DMS79 treated with DMSO at 0.1 percent for 48 hours (cell line): ENCODE measurements around the gene TMEM269.
A peak's percentile ranks its signal among the peaks of the same experiment; 100 is the strongest.
"Not testable (repeated sequence)": the region's sequence is repeated elsewhere in the genome, so short reads cannot be mapped to it uniquely, and the experiment has no call there.

Experiments
- DNase-seq: peaks from one replicate; lab custom pipeline; 2025; lab: John Stamatoyannopoulos, UW

The TMEM269 gene

DNA sequence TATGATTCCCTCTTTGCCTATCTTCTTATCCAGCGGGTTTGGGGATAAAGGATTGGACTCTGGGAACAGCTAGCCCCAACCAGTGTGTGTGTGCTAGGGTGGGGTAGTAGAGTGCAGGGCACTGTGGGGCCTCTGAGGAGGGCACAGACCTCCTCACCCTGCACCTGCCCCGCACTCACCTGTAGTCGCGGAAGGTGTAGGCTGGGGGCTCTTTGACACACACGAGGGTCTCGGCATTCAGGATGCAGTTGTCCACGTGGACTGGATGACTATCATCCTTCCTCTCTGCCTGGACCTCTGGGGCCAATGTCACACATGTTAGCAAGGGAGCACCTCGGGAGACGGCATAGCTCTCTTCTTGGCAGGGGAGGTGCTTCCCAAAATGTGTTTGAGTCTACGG is 36.8 kb upstream of the TMEM269 start:
- DNase-seq: no peak

- no peak for DNase-seq
These were observed 36.1 kb upstream of the TMEM269 start for GRCh38 chr1:42748461-42749410.

- no peak for DNase-seq
These were observed 34.8 kb upstream of the TMEM269 start for GRCh38 chr1:42750041-42750440.

DNA sequence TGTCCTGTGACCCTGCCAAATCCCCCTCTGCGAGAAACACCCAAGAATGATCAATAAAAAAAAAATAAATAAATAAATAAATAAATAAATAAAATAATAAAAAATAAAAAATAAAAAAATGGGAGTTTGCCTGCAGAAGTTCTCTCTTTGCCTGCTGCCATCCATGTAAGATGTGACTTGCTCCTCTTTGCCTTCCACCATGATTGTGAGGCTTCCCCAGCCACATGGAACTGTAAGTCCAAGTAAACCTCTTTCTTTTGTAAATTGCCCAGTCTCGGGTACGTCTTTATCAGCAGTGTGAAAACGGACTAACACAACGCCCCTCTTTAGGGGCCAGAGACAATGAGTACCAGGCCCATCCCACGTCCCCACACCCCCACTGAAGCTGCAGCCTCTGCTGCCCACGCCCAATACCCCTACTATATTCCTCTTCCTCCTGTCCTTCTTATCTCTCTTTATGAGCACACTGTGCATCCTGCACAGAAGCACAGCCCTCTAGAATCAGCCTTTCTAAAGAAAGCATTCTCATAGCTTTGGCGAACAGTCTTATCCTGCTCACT is 33.2 kb upstream of the TMEM269 start:
- DNase-seq: not testable (repeated sequence)

DNA sequence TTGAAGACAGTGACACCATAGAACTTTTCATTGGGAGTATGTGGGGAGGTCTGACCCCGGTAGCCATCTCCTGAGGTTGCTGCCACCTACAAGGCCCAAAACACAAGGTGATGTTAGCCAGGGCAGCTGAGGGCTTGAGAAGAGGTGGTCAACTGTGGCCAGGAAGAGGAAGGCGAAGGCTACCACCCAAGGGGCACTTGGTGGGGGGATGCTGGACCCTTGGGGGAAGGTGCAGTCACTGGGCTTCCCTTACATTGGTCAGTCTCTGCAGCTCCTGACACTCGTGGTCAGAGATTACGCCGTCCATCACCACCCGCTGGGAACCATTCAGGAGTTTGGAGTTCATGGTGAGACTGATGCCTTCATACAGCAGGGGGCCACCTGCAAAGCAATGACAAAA is 32.5 kb upstream of the TMEM269 start:
- DNase-seq: no peak

GRCh38 chr1:42753070-42753469 is 31.7 kb upstream of the TMEM269 start:
- no peak for DNase-seq

DNA sequence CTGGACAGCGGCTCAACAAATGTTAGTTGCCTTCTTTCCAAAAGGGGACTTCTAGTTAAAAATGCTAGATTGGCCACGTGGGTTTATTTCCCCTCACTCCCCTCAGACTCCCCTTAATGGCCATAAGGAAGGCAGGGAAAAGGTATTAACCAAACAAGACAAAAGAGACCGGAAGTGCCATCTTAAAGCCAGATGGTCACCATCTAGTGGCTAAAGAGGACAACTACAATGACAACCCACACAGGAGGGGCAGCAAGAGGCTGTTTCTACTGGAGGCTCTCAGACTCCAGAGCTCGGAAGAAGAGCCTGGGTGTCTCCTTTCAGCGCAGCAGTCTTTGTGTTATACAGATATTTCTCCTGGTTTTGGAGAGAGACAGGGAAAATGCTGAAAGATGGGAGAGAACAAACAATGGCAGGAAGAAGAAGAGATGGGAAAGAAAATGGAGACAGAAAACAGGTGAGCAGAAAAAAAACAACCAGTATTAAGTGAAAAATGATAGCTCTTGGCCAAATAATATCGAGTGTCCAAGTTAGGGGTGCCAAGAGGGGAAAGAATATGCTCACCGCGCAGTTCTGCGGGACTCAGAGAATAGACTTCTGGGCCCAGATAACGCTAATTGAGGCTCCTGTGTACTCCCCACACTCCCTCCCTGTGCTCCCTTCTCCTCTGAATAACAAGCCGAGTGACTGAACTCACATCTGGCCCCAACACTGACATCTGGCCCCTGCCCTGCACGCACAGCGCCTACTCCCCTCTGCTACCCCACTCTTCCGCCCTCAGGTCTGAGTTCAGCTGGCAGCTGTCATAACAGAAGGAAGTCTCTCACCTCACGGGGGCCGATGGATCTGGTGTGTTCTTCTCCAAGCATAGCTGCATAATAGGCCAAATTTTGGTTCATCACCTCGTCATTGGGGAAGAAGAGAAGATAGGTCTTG is 27.6 kb upstream of the TMEM269 start:
- peak; percentile 32 for DNase-seq

GRCh38 chr1:42757892-42758275 is 26.9 kb upstream of the TMEM269 start:
- no peak for DNase-seq

DNA sequence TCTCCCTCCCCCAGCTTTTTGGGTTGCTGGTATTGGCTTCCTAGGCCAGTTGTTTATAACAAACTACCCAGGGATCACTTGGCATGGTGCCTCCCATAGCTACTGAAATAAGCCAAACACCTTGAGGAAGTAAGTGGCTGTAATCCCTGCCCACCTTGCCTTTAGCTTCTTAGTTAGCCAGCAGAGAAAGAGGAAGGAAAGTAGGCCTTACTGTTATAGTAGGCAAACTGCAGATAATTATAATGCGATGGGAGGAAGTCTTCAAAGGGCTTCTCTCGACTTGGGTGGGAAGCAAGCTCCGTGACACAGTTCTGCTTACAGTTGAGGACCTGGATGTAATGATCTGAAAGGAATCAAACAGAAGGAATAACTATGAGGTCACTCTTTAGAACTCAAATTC is 26.1 kb upstream of the TMEM269 start:
- DNase-seq: no peak

GRCh38 chr1:42759114-42759513 is 25.7 kb upstream of the TMEM269 start:
- no peak for DNase-seq

GRCh38 chr1:42761567-42761966 is 23.2 kb upstream of the TMEM269 start:
- DNase-seq: no peak

DNA sequence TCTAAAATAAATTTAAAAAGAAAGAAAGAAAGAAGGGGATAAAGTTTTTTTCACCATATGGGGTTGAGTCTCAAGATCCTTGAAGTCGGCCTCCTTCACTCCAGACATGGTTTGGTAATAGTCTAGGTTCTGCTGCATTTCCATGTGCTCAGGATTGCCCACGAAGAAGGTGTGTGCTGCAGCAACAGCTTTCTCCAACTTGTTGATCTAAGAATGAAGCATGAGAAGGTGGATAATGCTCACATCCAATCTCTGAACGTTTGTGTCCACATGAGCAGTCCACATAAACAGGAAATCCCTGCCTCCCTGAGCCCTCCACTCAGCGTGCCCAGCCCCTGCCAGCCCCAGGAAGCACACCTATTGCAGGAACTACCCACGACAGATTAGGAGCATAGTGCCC is 22.5 kb upstream of the TMEM269 start:
- no peak for DNase-seq

DNA sequence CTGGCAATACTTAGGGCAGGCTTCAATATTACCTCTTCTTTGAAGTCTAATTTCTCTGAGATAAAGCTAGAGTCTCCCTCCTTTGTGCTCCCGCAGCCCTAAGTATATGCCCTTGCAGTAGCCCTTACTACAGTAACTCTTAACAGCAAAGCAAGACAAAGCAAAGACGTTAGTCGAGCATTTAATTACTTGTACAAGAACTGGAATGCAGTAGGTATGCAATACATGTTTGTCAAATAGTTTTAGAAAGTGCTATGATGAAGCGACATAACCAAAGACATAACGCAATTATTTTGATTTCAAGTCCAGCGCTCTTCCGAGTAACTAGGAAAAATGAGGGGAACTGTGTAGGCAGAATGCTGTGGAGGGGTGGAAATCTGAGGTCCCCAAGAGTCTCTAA is 19.5 kb upstream of the TMEM269 start:
- DNase-seq: peak; percentile 30

- peak; percentile 63 for DNase-seq
These were observed 18.7 kb upstream of the TMEM269 start for GRCh38 chr1:42765832-42766740.

DNA sequence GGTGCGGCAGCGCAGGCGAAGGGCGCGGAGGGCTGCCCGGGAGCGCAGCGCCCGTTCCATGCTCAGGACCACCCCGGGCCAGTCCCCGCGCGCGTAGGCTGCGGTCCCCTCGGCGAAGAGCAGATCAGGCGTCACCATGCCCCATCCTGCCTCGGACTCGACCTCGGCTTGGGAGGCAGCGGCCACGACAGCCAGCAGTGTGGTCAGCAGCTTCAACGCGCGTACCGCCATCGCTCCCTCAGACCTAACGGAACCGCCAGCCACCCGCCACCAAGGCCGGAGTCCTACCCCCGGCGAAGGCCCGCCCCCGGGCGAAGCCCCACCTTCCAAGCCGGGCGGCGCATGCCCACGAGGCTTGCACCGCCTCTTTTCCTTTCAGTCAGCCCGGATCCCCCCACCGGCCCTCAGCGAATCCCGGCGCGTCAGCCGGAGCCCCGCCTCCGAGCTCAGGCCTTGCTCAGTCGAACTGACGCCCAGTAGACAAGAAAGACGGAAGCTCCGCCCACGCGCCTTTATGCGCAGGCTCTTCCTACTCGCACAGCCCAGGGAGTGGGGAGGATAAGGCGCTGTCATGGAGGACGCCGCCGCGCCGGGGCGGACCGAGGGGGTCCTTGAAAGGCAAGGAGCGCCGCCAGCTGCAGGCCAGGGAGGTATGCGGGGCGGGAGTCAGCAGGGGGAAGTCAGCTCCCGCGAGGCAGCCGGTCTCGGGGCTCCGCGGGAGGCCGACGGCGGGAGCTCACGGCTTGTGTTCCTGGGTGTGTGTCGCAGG is 17.9 kb upstream of the TMEM269 start, which contains the start of the genes C1orf50 and P3H1:
TSS of gene C1orf50 (plus strand) at position 509 of the 769 bp plus-strand sequence. CDS start at position 572, 63 bp downstream.
TSS of gene P3H1 (minus strand) at position 288 of the 769 bp plus-strand sequence. CDS start at position 231, 57 bp downstream.
- peak; percentile 99 for DNase-seq

- peak; percentile 20 for DNase-seq
These were observed 17.2 kb upstream of the TMEM269 start for GRCh38 chr1:42767510-42768000.

DNA sequence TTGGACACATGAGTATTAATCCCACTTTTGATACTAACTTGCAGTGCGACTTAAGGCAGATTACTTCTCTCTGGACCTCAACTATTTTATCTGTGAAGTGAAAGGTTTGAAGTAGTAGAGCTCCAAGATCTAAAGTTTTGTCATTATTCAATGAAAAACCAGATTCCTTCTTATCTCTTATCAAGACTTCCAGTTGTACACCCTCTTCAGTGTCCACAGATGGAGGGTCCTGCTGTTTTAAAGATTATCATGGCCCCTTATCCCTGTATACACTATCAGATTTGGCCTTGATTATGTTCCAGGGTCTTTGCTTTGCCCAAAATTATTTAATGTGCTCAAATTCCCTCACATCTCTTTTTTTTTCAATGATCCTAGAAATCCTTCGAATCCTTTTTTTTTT is 16.6 kb upstream of the TMEM269 start:
- no peak for DNase-seq

GRCh38 chr1:42769811-42770210 is 15.0 kb upstream of the TMEM269 start:
- DNase-seq: no peak

- DNase-seq: no peak
These were observed 11.4 kb upstream of the TMEM269 start for GRCh38 chr1:42773420-42773819.

GRCh38 chr1:42774928-42775526 is 9.8 kb upstream of the TMEM269 start:
- DNase-seq: no peak
